ENCODE measurements around the gene IL23A.

The IL23A gene

GRCh38 chr12:56299853-56300643 is 38.6 kb upstream of the IL23A start, which contains the start of gene CS:
Gene CS, minus strand, starts transcription at chr12:56300330. Its CDS starts 129 bp downstream, at chr12:56300201.
- H3K4me3 ChIP-seq (ENCODE audit: low read depth, low read length) = peak within 1 kb of the TSS; percentile 98
- peak; percentile 95 for DNase-seq (ENCODE audit: low read depth)
- no peak for TF ChIP-seq CTCF (IDR thresholded peaks at IDR 0.05; ENCODE audit: control insufficient read depth, extremely low read depth, insufficient read depth)

DNA sequence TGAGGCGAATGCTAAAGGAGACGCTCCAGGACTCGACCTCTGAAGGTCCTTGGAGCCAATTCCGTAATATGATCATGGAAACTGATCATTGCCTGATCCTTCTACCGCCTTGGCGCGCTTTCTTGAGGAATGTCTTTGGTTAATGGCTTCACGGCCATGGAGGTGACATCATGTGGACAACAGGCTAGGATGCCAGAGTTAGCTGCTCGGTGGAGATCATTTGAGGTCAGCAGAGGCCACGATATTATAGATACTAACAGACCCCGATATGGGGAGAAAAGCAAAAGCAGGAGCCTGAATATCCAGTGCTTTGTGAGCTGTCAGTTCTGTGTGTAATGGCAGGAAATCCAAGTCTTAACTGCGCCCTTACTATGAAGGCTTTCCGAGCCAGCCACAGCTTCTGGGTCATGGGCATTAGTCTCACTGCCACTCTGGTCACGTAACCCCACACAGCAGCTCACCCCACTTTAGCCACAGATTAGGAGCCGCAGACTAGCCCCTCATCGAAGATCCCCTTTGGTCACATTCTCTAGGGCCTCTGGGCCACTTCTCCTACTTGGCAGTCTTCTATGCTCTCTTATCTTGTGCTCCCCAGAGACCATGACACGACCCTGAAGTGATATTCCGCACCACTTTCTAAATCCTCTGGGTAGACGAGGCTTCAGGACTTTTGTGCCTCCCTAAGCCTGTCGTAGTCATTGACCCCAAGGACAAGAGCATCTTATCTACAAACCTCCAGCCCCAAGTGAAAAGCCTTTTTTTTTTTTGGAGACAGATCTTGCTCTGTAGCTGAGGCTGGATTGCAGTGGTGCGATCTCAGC is 37.8 kb upstream of the IL23A start:
- no peak for TF ChIP-seq CTCF (IDR thresholded peaks at IDR 0.05; ENCODE audit: control insufficient read depth, extremely low read depth, insufficient read depth)
- H3K4me3 ChIP-seq (ENCODE audit: low read depth, low read length) = peak overlapping the region; percentile 98
- no peak for DNase-seq (ENCODE audit: low read depth)

DNA sequence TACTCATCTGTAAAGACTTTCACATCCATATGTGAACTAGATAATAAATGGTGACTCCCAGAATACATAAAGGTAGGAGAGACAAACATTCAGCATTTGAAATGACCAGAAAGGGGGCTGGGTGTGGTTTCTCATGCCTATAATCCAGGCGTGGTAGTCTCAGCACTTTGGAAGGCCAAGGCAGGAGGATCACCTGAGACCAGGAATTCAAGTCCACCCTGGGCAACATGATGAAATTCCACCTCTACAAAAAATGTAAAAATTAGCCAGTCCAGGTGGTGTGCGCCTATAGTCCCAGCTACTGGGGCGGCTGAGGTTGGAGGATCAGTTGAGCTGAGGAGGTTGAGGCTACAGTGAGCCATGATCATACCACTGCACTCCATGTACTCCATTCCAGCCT is 34.4 kb upstream of the IL23A start:
- no peak overlapping the region for H3K4me3 ChIP-seq (ENCODE audit: low read depth, low read length)
- DNase-seq (ENCODE audit: low read depth) = no peak
- no peak for TF ChIP-seq CTCF (IDR thresholded peaks at IDR 0.05; ENCODE audit: control insufficient read depth, extremely low read depth, insufficient read depth)

DNA sequence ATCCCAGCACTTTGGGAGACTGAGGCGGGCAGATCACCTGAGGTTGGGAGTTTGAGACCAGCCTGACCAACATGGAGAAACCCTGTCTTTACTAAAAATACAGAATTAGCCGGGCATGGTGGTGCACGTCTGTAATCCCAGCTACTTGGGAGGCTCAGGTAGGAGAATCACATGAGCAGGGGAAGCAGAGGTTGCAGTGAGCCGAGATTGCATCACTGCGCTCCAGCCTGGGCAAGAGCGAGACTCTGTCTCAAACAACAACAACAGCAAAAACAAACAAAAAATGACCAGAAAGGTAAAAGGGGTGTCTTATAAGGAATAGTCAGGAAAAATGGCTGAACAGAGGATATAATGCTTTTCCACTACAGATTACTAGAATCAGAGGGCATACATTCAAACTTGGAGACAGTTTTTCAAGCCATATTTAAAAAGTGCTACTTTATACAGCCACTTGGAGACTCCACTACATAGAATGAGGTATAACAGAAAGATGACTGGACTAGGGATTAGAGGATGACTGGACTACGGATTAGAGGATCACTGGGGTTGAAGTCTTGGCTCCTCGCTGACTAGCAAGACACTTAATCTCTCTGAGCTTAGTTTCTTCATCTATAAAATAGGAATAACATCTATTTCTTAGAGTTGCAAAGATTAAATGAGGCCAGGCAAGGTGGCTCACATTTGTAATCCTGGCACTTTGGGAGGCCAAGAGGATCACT is 33.7 kb upstream of the IL23A start:
- no peak for TF ChIP-seq CTCF (IDR thresholded peaks at IDR 0.05; ENCODE audit: control insufficient read depth, extremely low read depth, insufficient read depth)
- H3K4me3 ChIP-seq (ENCODE audit: low read depth, low read length) = no peak overlapping the region
- DNase-seq (ENCODE audit: low read depth) = no peak

DNA sequence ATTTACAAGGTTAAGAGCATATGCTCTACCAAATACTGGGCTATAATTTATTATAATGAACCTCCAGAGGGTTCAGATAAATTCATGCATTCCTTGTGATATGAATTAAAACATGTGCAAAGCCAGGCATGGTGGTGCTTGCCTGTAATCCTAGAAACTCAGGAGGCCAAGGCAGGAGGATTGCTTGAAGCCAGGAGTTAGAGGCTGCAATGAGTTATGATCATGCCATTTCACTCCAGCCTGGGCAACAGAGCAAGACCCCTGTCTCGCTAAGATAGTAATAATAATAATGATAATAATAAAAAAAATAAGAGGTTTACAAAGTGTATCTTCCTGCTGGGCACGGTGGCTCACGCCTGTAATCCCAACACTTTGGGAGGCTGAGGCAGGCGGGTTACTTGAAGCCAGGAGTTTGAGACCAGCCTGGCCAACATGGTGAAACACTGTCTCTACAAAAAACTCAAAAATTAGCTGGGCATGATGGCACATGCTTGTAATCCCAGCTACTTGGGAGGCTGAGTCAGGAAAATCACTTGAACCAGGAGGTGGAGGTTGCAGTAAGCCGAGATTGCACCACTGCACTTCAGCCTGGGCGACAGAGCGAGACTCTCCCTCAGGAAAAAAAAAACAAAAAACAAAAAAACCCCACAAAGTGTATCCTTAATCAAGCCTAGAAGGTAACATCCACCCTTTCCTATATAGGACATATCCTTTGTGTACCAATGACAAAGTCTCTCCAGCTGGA is 31.3 kb upstream of the IL23A start:
- TF ChIP-seq CTCF (IDR thresholded peaks at IDR 0.05; ENCODE audit: control insufficient read depth, extremely low read depth, insufficient read depth) = no peak
- DNase-seq (ENCODE audit: low read depth) = no peak
- no peak overlapping the region for H3K4me3 ChIP-seq (ENCODE audit: low read depth, low read length)

DNA sequence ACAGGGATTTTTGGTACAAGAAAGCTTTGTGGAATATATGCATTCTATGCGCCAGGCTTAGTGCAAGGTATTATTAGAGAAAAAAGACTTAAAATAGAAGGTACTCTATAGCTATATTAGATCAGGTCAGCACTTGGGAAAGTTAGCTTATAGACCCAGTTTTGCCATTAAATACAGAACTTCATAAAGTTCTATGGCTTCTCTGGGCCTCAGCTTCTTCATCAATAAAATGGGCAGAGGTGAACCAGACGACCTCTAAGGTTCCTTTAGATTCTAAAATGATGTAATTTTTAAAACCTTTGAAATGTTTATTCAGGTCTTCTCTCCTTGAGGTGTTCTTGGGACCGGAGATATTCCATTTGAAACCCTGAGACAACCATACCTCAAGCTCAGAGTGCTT is 30.0 kb upstream of the IL23A start:
- no peak for TF ChIP-seq CTCF (IDR thresholded peaks at IDR 0.05; ENCODE audit: control insufficient read depth, extremely low read depth, insufficient read depth)
- no peak overlapping the region for H3K4me3 ChIP-seq (ENCODE audit: low read depth, low read length)
- DNase-seq (ENCODE audit: low read depth) = no peak

Data from LNCaP clone FGC (cell line).